Measurements from ENCODE around the gene TSSK3. TPM values are rescaled to one million over a fixed set of nuclear protein-coding genes. Genes with fewer than 3 reads are reported as not detected.

TSSK3 gene
- total and polyA plus RNA-seq, 9 of the 15 experiments (the other 6 are each of a cell fraction or from before 2014, with no cell fraction given), result 0.27 to 2.8 (median 1.9) TPM

DNA sequence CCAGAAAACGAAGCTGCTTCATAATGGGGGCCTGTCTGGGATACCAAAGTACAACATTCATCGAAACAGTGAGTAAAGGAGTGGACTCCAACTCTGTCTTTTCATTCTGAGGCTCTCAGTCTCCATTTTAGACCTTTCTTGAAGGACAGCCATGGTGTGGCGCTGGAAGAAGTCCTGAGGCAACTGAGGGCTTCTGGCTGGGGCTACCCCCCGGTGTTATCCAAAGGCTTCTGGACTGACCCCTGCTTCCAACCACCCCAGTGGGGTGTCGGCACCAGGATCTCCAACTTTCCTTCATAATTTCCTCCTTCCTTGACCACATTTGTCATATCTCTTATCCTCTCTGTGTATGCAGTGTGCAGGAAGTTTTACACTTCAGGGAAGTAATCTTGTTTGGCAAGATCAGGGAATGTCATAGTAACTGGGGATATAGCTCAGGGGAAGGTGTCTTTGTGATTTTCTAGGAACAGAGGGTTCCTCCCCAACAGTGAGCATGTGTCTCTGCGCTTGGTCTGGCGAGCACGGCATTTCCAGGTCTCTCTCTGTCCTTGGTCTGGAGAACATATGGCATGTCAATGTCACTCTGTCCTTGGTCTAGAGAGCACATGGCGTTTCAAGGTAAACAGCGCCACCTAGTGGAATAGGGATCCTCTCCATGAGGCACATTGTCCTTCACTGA lies 51.3 kb downstream of the TSSK3 start (continued):
- TF ChIP-seq, protein P1, sequence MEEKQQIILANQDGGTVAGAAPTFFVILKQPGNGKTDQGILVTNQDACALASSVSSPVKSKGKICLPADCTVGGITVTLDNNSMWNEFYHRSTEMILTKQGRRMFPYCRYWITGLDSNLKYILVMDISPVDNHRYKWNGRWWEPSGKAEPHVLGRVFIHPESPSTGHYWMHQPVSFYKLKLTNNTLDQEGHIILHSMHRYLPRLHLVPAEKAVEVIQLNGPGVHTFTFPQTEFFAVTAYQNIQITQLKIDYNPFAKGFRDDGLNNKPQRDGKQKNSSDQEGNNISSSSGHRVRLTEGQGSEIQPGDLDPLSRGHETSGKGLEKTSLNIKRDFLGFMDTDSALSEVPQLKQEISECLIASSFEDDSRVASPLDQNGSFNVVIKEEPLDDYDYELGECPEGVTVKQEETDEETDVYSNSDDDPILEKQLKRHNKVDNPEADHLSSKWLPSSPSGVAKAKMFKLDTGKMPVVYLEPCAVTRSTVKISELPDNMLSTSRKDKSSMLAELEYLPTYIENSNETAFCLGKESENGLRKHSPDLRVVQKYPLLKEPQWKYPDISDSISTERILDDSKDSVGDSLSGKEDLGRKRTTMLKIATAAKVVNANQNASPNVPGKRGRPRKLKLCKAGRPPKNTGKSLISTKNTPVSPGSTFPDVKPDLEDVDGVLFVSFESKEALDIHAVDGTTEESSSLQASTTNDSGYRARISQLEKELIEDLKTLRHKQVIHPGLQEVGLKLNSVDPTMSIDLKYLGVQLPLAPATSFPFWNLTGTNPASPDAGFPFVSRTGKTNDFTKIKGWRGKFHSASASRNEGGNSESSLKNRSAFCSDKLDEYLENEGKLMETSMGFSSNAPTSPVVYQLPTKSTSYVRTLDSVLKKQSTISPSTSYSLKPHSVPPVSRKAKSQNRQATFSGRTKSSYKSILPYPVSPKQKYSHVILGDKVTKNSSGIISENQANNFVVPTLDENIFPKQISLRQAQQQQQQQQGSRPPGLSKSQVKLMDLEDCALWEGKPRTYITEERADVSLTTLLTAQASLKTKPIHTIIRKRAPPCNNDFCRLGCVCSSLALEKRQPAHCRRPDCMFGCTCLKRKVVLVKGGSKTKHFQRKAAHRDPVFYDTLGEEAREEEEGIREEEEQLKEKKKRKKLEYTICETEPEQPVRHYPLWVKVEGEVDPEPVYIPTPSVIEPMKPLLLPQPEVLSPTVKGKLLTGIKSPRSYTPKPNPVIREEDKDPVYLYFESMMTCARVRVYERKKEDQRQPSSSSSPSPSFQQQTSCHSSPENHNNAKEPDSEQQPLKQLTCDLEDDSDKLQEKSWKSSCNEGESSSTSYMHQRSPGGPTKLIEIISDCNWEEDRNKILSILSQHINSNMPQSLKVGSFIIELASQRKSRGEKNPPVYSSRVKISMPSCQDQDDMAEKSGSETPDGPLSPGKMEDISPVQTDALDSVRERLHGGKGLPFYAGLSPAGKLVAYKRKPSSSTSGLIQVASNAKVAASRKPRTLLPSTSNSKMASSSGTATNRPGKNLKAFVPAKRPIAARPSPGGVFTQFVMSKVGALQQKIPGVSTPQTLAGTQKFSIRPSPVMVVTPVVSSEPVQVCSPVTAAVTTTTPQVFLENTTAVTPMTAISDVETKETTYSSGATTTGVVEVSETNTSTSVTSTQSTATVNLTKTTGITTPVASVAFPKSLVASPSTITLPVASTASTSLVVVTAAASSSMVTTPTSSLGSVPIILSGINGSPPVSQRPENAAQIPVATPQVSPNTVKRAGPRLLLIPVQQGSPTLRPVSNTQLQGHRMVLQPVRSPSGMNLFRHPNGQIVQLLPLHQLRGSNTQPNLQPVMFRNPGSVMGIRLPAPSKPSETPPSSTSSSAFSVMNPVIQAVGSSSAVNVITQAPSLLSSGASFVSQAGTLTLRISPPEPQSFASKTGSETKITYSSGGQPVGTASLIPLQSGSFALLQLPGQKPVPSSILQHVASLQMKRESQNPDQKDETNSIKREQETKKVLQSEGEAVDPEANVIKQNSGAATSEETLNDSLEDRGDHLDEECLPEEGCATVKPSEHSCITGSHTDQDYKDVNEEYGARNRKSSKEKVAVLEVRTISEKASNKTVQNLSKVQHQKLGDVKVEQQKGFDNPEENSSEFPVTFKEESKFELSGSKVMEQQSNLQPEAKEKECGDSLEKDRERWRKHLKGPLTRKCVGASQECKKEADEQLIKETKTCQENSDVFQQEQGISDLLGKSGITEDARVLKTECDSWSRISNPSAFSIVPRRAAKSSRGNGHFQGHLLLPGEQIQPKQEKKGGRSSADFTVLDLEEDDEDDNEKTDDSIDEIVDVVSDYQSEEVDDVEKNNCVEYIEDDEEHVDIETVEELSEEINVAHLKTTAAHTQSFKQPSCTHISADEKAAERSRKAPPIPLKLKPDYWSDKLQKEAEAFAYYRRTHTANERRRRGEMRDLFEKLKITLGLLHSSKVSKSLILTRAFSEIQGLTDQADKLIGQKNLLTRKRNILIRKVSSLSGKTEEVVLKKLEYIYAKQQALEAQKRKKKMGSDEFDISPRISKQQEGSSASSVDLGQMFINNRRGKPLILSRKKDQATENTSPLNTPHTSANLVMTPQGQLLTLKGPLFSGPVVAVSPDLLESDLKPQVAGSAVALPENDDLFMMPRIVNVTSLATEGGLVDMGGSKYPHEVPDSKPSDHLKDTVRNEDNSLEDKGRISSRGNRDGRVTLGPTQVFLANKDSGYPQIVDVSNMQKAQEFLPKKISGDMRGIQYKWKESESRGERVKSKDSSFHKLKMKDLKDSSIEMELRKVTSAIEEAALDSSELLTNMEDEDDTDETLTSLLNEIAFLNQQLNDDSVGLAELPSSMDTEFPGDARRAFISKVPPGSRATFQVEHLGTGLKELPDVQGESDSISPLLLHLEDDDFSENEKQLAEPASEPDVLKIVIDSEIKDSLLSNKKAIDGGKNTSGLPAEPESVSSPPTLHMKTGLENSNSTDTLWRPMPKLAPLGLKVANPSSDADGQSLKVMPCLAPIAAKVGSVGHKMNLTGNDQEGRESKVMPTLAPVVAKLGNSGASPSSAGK (IDR thresholded peaks at IDR 0.05), result peak; percentile 86
- no peak for TF ChIP-seq HDAC6 (IDR thresholded peaks at IDR 0.05; ENCODE audit: low read depth, low read length)
- TF ChIP-seq, protein P2, sequence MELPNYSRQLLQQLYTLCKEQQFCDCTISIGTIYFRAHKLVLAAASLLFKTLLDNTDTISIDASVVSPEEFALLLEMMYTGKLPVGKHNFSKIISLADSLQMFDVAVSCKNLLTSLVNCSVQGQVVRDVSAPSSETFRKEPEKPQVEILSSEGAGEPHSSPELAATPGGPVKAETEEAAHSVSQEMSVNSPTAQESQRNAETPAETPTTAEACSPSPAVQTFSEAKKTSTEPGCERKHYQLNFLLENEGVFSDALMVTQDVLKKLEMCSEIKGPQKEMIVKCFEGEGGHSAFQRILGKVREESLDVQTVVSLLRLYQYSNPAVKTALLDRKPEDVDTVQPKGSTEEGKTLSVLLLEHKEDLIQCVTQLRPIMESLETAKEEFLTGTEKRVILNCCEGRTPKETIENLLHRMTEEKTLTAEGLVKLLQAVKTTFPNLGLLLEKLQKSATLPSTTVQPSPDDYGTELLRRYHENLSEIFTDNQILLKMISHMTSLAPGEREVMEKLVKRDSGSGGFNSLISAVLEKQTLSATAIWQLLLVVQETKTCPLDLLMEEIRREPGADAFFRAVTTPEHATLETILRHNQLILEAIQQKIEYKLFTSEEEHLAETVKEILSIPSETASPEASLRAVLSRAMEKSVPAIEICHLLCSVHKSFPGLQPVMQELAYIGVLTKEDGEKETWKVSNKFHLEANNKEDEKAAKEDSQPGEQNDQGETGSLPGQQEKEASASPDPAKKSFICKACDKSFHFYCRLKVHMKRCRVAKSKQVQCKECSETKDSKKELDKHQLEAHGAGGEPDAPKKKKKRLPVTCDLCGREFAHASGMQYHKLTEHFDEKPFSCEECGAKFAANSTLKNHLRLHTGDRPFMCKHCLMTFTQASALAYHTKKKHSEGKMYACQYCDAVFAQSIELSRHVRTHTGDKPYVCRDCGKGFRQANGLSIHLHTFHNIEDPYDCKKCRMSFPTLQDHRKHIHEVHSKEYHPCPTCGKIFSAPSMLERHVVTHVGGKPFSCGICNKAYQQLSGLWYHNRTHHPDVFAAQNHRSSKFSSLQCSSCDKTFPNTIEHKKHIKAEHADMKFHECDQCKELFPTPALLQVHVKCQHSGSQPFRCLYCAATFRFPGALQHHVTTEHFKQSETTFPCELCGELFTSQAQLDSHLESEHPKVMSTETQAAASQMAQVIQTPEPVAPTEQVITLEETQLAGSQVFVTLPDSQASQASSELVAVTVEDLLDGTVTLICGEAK (IDR thresholded peaks at IDR 0.05), result no peak
- TF ChIP-seq, protein P2 (CRISPR knock-in tag; IDR thresholded peaks at IDR 0.05), result no peak
- no peak for TF ChIP-seq ZKSCAN1 (IDR thresholded peaks at IDR 0.05; ENCODE audit: low read depth, low read length)
- TF ChIP-seq NR2C2 (CRISPR knock-in tag; IDR thresholded peaks at IDR 0.05), result 0 out of 2 replicates have a peak, but pooled peaks have one; percentile 36
- TF ChIP-seq NR2C2 (tag; IDR thresholded peaks at IDR 0.05), result no peak
